H1 (cell line): Measurements from ENCODE around the gene MEMO1. TPM values are rescaled to one million over a fixed set of nuclear protein-coding genes. Genes with fewer than 3 reads are reported as not detected.

ENCODE experiments used
- CREB1 ChIP-seq: IDR thresholded peaks from 2 replicates; pipeline ENCODE4 v1.6.1; 2012; ENCODE audit warnings: inconsistent platforms
- CTCF ChIP-seq, 3 experiments: IDR thresholded peaks; 1 replicate in 2 of 3; 2 replicates in 1 of 3; pipeline versions ENCODE4 v1.5.1 to v1.6.1; 2011; ENCODE audit warnings: low read length in 3 of 3, mild to moderate bottlenecking in 3 of 3, inconsistent platforms in 2 of 3, low read depth in 1 of 3, moderate library complexity in 1 of 3; ENCODE audit not compliant: insufficient read depth in 1 of 3; ENCODE audit errors: control extremely low read depth in 1 of 3
- EGR1 ChIP-seq: IDR thresholded peaks from 2 replicates; pipeline ENCODE4 v1.6.1; 2011; ENCODE audit warnings: low read depth, low read length, borderline replicate concordance
- JUND ChIP-seq: IDR thresholded peaks from 2 replicates; pipeline ENCODE4 v1.6.1; 2011; ENCODE audit warnings: mild to moderate bottlenecking, improper control_type of control experiment, low read length
- USF2 ChIP-seq: IDR thresholded peaks from 2 replicates; pipeline ENCODE4 v1.6.1; 2011; ENCODE audit warnings: low read length, improper control_type of control experiment
- polyA plus RNA-seq, 7 experiments: library from polyadenylated mRNA; depleted of rRNA in 3 of 7; stranded (reverse) in 5 of 7; unstranded in 2 of 7; fragments of >200 nt in 5 of 7; fragments of 200-250 nt in 2 of 7; gene quantifications; 1 replicate in 5 of 7; 2 replicates in 1 of 7; 4 replicates in 1 of 7; pipeline versions ENCODE4 v1.2.1 to v1.2.3, GENCODE V29; 2011 to 2013; ENCODE audit warnings: missing spikeins in 2 of 7, mixed read lengths in 2 of 7
- total RNA-seq: library from RNA; stranded (reverse); fragmentation: NEBNext Ultra II Directional; extraction: Animal tissue kit (Norgen Biotek cat#: 25700); gene quantifications from 2 replicates; pipeline ENCODE4 v1.2.1, GENCODE V29; 2021

Gene MEMO1
- total and polyA plus RNA-seq, 2 of the 8 experiments (the other 6 are each of a cell fraction or from before 2014, with no cell fraction given): 26.9 to 54.7 TPM

- TF ChIP-seq USF2 (no peak), JUND (no peak), CREB1 (no peak), EGR1 (no peak), CTCF (IDR thresholded peaks at IDR 0.05; ENCODE audit: control extremely low read depth in 1 of 3, insufficient read depth in 1 of 3, low read depth in 1 of 3, low read length in 3 of 3) (no peak)
Measured at GRCh38 chr2:31919499-31919898, 91.3 kb downstream of the MEMO1 start (continued).
